HEK293T (cell line): Measurements from ENCODE around the gene PRDX2.
A peak's percentile ranks its signal among the peaks of the same experiment; 100 is the strongest.
"Not testable (repeated sequence)": the region's sequence is repeated elsewhere in the genome, so short reads cannot be mapped to it uniquely, and the experiment has no call there.

ENCODE experiments used
- CTCF ChIA-PET: fragments of 350-600 bp; formaldehyde crosslinking; extraction: SDS; loops from one replicate; lab custom pipeline; 2021; ENCODE audit warnings: antibody characterized with exemption, inconsistent platforms; lab: Yijun Ruan, JAX
- POLR2A ChIA-PET: fragments of 350-600 bp; formaldehyde crosslinking; extraction: SDS; loops from one replicate; lab custom pipeline; 2020; ENCODE audit warnings: antibody characterized with exemption, inconsistent platforms; lab: Yijun Ruan, JAX
- DNase-seq: peaks from one replicate; pipeline ENCODE4 v3.0.0; 2012; ENCODE audit warnings: mixed read lengths; ENCODE audit errors: extremely low spot score
- ARNT ChIP-seq: fragments of 450-650 bp; IDR thresholded peaks from 2 replicates; pipeline ENCODE4 v1.6.1; 2017; ENCODE audit warnings: mild to moderate bottlenecking
- BHLHE40 ChIP-seq: fragments of 450-650 bp; IDR thresholded peaks from 2 replicates; pipeline ENCODE4 v1.6.1; 2016; ENCODE audit warnings: mild to moderate bottlenecking, moderate library complexity, borderline replicate concordance
- CTBP1 ChIP-seq: fragments of 450-650 bp; IDR thresholded peaks from 2 replicates; pipeline ENCODE4 v1.6.1; 2016; ENCODE audit warnings: borderline replicate concordance
- ELF4 ChIP-seq: fragments of 450-650 bp; IDR thresholded peaks from 2 replicates; pipeline ENCODE4 v1.6.1; 2017; ENCODE audit warnings: antibody characterized with exemption
- FOXA1 ChIP-seq: fragments of 450-650 bp; IDR thresholded peaks from 2 replicates; pipeline ENCODE4 v1.6.1; 2016; ENCODE audit warnings: mild to moderate bottlenecking
- FOXK2 ChIP-seq: fragments of 450-650 bp; IDR thresholded peaks from 2 replicates; pipeline ENCODE4 v1.6.1; 2016; ENCODE audit warnings: mild to moderate bottlenecking
- FOXM1 ChIP-seq: fragments of 450-650 bp; IDR thresholded peaks from 2 replicates; pipeline ENCODE4 v1.6.1; 2017; ENCODE audit warnings: mild to moderate bottlenecking, borderline replicate concordance
- HDGF ChIP-seq: fragments of 450-650 bp; IDR thresholded peaks from 2 replicates; pipeline ENCODE4 v1.6.1; 2017; ENCODE audit warnings: antibody characterized with exemption, borderline replicate concordance
- L3MBTL2 ChIP-seq: fragments of 450-650 bp; conservative IDR thresholded peaks from 2 replicates; pipeline ENCODE4 v1.6.1; 2016; ENCODE audit warnings: mild to moderate bottlenecking
- LEF1 ChIP-seq: fragments of 450-650 bp; IDR thresholded peaks from 2 replicates; pipeline ENCODE4 v1.6.1; 2017; ENCODE audit warnings: mild to moderate bottlenecking, borderline replicate concordance
- NFRKB ChIP-seq: fragments of 450-650 bp; IDR thresholded peaks from 2 replicates; pipeline ENCODE4 v1.6.1; 2016; ENCODE audit warnings: mild to moderate bottlenecking, moderate library complexity
- SP1 ChIP-seq: fragments of 450-650 bp; IDR thresholded peaks from 2 replicates; pipeline ENCODE4 v1.6.1; 2017
- SUZ12 ChIP-seq: fragments of 450-650 bp; IDR thresholded peaks from 2 replicates; pipeline ENCODE4 v1.6.1; 2016; ENCODE audit warnings: mild to moderate bottlenecking
- TARDBP ChIP-seq: fragments of 450-650 bp; IDR thresholded peaks from 2 replicates; pipeline ENCODE4 v1.6.1; 2016
- ZNF384 ChIP-seq: fragments of 450-650 bp; IDR thresholded peaks from 2 replicates; pipeline ENCODE4 v1.6.1; 2016
- TF ChIP-seq, protein P1 (sequence below): fragments of 450-650 bp; IDR thresholded peaks from 2 replicates; pipeline ENCODE4 v1.6.1; 2016

Gene PRDX2

DNA sequence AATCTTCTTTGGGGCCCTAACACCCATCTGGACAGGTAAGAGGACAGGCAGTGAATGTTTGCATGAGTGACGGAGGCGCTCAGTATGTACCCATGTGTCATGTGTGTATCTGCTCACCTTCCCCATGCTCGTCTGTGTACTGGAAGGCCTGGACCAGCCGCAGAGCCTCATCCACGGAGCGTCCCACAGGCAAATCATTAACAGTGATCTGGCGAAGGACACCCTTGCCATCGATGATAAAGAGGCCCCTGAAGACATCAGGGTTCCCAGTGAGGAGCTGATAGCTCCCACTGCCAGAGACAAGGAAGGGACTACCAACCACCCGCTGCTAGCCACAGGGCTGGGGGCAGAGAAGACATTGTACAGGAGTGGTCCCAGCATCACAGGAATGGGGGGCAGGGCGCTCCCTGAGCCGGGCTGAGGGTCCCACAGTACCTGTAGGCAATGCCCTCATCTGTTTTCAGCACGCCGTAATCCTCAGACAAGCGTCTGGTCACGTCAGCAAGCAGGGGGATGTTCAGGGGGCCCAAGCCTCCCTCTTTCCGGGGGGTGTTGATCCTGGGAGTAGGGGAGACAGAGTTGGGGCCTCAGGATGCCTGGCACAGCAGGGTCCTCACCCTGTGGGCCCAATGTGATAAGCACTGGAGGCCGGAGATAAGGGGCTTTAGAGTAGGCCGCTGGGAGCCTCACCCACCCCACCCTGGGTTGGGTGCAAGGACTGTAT lies 1.7 kb downstream of the PRDX2 start:
- TF ChIP-seq TARDBP = no peak
- TF ChIP-seq, protein P1, sequence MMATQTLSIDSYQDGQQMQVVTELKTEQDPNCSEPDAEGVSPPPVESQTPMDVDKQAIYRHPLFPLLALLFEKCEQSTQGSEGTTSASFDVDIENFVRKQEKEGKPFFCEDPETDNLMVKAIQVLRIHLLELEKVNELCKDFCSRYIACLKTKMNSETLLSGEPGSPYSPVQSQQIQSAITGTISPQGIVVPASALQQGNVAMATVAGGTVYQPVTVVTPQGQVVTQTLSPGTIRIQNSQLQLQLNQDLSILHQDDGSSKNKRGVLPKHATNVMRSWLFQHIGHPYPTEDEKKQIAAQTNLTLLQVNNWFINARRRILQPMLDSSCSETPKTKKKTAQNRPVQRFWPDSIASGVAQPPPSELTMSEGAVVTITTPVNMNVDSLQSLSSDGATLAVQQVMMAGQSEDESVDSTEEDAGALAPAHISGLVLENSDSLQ = no peak
- no peak for TF ChIP-seq NFRKB
- no peak for TF ChIP-seq FOXA1
- TF ChIP-seq HDGF = no peak
- no peak for TF ChIP-seq FOXM1
- no peak for TF ChIP-seq L3MBTL2
- no peak for TF ChIP-seq ZNF384
- TF ChIP-seq SUZ12 = no peak
- no peak for TF ChIP-seq ARNT
- no peak for TF ChIP-seq FOXK2
- ChIA-PET CTCF (interaction anchor here (1.0 to 1.8 kb wide), 2 partner anchors 22 to 42 kb away, joined by 3 to 9 read pairs; no protein-coding TSS in a partner anchor), POLR2A (interaction anchor here (0.9 to 2.1 kb wide), 4 partner anchors 8 to 77 kb away, joined by 3 to 6 read pairs (median 4); partner anchors contain the start of genes GET3 and JUNB)
- no peak for DNase-seq

DNA sequence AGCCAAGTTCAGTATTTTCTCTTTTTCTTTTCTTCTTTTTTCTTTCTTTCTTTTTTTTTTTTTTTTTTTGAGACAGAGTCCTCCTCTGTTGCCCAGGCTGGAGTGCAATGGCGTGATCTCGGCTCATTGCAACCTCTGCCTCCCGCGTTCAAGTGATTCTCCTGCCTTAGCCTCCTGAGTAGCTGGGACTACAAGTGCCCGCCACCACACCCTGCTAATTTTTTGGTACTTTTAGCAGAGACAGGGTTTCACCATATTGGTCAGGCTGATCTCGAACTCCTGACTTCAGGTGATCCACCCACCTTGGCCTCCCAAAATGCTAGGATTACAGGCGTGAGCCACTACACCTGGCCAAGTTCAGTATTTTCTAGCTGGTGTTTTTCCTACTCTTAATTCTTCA lies 4.0 kb downstream of the PRDX2 start:
- ChIA-PET CTCF (interaction anchor here (1.0 to 2.7 kb wide), 2 partner anchors 8 to 32 kb away, joined by 4 to 11 read pairs; no protein-coding TSS in a partner anchor), POLR2A (interaction anchor here (0.6 to 1.0 kb wide), 3 partner anchors 21 to 116 kb away, joined by 3 read pairs; no protein-coding TSS in a partner anchor)

DNA sequence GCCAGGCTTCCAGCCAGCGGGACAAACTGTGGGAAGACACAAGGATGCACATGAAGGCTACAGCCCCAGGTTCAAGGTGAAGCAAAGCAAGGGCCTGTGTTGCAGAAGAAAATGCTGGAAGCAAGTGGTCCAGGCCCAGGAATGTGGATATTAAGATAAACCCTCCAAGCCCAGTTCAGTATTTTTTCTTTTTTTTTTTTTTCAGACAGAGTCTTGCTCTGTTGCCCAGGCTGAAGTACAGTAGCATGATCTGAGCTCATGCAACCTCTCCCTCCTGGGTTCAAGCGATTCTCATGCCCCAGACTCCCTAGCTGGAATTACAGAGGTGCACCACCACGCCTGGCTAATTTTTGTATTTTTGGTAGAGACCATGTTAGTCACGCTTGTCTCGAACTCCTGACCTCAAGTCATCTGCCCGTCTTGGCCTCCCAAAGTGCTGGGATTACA lies 4.4 kb downstream of the PRDX2 start:
- ChIA-PET CTCF (interaction anchor here (1.0 to 2.7 kb wide), 4 partner anchors 9 to 39 kb away, joined by 4 to 13 read pairs (median 8); no protein-coding TSS in a partner anchor), POLR2A (interaction anchor here (0.6 to 2.5 kb wide), 2 partner anchors 20 to 31 kb away, joined by 3 to 11 read pairs; no protein-coding TSS in a partner anchor)
- no peak for TF ChIP-seq FOXM1
- peak; percentile 65; the same call in 1 of the 2 replicates for TF ChIP-seq ZNF384
- no peak for DNase-seq

More for the DNA sequence above, 4.0 kb downstream of the PRDX2 start:
- DNase-seq = not testable (repeated sequence)

DNA sequence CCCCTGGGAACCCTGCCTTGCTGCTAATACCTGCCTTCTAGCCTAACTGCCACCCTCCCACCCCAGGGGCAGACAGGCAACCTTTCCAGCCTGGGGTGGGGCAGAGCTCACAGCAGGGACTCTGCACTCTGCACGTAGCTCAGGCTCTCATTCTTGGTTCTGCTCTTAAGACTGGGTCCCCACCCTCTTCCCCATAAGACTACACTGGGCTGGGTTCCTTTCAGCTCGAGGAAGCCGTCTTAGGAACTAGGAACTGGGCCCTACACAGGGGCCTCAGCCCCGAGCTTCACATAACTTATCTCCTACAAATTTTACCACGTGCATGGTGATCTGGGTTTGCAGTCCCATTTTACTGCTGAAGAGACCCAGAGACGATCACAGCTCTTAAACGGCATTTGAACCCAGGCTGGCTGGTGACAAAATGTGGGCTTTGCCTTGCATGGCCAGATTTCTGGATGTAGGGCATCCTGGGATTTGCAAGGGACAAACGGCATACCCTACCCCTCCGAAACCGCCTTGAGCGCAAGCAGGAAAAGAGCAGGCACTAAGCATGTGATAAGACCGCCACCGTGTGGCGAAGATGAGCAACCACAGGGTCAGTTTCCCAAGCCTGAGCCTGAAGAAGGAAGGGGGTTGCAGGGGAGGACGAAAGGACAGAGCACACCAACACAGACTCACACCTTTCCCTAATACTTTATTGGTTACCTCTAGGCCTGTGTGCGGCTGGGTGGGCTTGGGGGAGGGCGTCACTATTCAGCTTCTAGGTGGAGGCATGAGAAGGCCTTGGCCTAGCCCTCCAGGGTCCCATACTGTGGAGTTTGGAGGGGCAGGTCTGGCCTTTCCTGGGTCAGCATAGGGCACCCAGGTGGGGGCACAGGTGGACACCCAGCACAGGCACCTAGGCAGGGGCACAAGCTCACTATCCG lies 5.2 kb downstream of the PRDX2 start:
- CTCF ChIA-PET = interaction anchor here (0.7 to 2.7 kb wide), 12 partner anchors 10 to 78 kb away, joined by 3 to 15 read pairs (median 6); no protein-coding TSS in a partner anchor
- DNase-seq = peak; percentile 63
- TF ChIP-seq SP1 (no peak), L3MBTL2 (peak; percentile 24; the same call in 1 of the 2 replicates)
- POLR2A ChIA-PET = interaction anchor here (0.8 to 2.5 kb wide), 5 partner anchors 10 to 103 kb away, joined by 3 to 11 read pairs (median 5); partner anchors contain the start of gene RNASEH2A

DNA sequence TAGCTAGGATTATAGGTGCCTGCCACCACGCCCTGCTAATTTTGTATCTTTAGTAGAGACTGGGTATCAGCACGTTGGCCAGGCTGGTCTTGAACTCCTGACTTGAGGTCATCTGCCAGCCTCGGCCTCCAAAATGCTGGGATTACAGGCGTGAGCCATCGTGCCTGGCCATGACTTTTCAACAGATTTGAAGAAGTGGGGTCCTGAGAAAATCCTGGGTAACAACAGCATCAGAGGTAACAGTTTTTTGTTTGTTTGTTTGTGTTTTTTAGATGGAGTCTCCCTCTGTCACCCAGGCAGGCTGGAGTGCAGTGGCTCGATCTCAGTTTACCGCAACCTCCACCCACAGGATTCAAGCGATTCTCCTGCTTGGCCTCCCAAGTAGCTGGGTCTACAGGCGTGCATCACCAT lies 6.6 kb downstream of the PRDX2 start:
- TF ChIP-seq CTBP1 (no peak), NFRKB (no peak), ELF4 (no peak), FOXA1 (no peak), ARNT (no peak), SP1 (no peak), FOXK2 (no peak), HDGF (no peak), LEF1 (no peak), SUZ12 (no peak), FOXM1 (no peak), L3MBTL2 (no peak), BHLHE40 (no peak), TARDBP (no peak), ZNF384 (no peak)
- TF ChIP-seq, protein P1 = no peak
- ChIA-PET POLR2A (interaction anchor here (0.9 to 2.5 kb wide), 3 partner anchors 16 to 101 kb away, joined by 3 to 11 read pairs (median 6); no protein-coding TSS in a partner anchor), CTCF (interaction anchor here (1.4 to 2.1 kb wide), 6 partner anchors 17 to 76 kb away, joined by 4 to 15 read pairs (median 12); no protein-coding TSS in a partner anchor)
- no peak for DNase-seq

DNA sequence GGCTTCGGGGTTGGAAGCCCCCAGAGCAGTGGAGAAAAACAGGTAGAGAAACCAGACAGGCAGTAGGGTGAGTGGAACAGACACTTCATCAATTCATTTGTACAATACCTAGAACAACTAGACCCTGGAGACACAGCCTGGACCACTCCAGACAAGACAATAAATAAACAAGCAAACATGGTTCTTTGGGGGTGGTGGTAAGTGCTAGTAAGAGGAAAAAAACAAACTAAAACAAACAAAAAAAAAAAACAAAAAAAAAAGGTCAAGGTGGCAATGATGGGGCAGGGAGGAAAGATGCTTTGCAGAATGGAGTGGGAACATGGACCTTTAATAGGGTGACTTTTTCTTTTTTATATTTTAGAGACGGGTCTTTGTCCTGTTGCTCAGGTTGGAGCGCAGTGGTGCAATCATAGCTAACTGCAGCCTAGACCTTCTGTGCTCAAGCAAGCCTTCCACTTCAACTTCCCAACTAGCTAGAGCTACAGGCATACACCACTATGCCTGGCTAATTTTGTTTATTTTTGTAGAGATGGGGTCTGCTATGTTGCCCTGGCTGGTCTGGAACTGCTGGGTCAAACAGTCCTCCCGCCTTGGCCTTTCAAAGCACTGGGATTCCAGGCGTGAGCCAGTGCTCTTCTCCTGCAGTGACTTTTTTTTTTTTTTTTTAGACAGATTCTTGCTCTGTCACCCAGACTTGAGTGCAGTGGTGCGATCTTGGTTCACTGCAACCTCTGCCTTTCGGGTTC lies 7.2 kb downstream of the PRDX2 start:
- ChIA-PET POLR2A (interaction anchor here (2.5 kb wide), 1 partner anchor 28 kb away, joined by 11 read pairs; no protein-coding TSS in a partner anchor), CTCF (interaction anchor here (1.4 to 2.0 kb wide), 2 partner anchors 54 to 76 kb away, joined by 4 to 7 read pairs; no protein-coding TSS in a partner anchor)
- DNase-seq = no peak
- TF ChIP-seq FOXK2 = no peak
- TF ChIP-seq TARDBP = no peak
- no peak for TF ChIP-seq SP1
- TF ChIP-seq ZNF384 = no peak
- no peak for TF ChIP-seq SUZ12
- TF ChIP-seq NFRKB = no peak
- TF ChIP-seq HDGF = no peak
- TF ChIP-seq, protein P1 = no peak
